ENCODE measurements around the gene STXBP5L. TPM values are rescaled to one million over a fixed set of nuclear protein-coding genes. Genes with fewer than 3 reads are reported as not detected.

STXBP5L gene
- total and polyA plus RNA-seq, 2 donors from 2014 or later, result not detected

DNA sequence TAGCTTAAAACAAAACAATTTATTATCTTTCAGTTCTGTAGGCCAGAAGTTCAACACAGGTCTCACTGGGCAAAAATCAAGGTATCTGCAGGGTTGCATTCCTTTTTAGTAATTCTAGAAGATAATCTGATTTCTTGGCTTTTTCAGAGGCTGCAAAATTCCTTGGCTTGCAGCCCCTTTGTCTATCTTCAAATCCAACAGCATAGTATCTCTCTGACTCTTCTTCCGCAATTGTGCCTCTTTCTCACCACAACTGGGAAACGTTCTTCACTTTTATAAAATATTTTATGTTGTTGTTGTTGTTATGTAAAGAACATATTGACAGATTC is 218.7 kb downstream of the STXBP5L start:
- Histone ChIP-seq H3K27me3 (ENCODE audit: control insufficient read depth, insufficient read depth, low read length) (no peaks in the 10 kb centered on the region), H3K27ac (ENCODE audit: low read depth in 2 of 2, low read length in 2 of 2) (no peak overlapping the region), H3K4me3 (ENCODE audit: low read length in 3 of 3) (no peak overlapping the region), H3K9me3 (ENCODE audit: control insufficient read depth in 2 of 3, insufficient read depth in 1 of 3, low read length in 3 of 3) (no peaks in the 10 kb centered on the region), H3K9ac (ENCODE audit: low read length in 3 of 3) (no peak overlapping the region), H3K4me1 (ENCODE audit: control insufficient read depth in 2 of 3, insufficient read depth in 2 of 3, low read depth in 1 of 3, low read length in 3 of 3) (no peaks in the 10 kb centered on the region), H3K36me3 (ENCODE audit: control insufficient read depth in 2 of 3, insufficient read depth in 3 of 3, low read length in 3 of 3) (no peaks in the 10 kb centered on the region)
- intact Hi-C loops (cut with DNase I), result no loop called here
- FAIRE-seq (no peak), DNase-seq (no peak)
- TF ChIP-seq, protein P1, sequence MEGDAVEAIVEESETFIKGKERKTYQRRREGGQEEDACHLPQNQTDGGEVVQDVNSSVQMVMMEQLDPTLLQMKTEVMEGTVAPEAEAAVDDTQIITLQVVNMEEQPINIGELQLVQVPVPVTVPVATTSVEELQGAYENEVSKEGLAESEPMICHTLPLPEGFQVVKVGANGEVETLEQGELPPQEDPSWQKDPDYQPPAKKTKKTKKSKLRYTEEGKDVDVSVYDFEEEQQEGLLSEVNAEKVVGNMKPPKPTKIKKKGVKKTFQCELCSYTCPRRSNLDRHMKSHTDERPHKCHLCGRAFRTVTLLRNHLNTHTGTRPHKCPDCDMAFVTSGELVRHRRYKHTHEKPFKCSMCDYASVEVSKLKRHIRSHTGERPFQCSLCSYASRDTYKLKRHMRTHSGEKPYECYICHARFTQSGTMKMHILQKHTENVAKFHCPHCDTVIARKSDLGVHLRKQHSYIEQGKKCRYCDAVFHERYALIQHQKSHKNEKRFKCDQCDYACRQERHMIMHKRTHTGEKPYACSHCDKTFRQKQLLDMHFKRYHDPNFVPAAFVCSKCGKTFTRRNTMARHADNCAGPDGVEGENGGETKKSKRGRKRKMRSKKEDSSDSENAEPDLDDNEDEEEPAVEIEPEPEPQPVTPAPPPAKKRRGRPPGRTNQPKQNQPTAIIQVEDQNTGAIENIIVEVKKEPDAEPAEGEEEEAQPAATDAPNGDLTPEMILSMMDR (IDR thresholded peaks at IDR 0.05; ENCODE audit: borderline replicate concordance, extremely low read depth, insufficient read depth), result no peak

DNA sequence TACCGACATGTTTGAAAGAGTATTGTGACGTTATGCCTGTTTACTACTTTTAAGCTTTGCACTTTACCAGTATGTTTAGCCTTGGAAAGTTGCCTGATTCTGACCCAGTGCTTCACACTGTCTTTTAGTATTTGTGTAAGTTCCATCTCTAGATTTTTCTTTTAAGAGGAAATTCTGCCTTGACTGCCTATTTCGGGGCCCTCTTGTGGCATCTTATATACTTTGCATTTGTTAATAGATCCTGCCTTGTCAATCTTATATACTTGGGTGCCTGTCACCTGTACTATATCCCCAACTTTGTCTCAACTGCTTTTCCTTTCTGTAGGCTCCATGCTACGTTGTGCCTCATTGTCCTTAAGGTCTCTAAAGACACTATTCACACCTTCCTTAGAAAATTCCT is 244.6 kb downstream of the STXBP5L start:
- Histone ChIP-seq H3K9me3 (ENCODE audit: control insufficient read depth in 2 of 3, insufficient read depth in 1 of 3, low read length in 3 of 3) (peaks cover 0 to 2% (median 0%) of the 10 kb centered on the region in 3 donors), H3K36me3 (ENCODE audit: control insufficient read depth in 2 of 3, insufficient read depth in 3 of 3, low read length in 3 of 3) (no peaks in the 10 kb centered on the region), H3K27me3 (ENCODE audit: control insufficient read depth, insufficient read depth, low read length) (no peaks in the 10 kb centered on the region), H3K27ac (ENCODE audit: low read depth in 2 of 2, low read length in 2 of 2) (no peak overlapping the region), H3K4me3 (ENCODE audit: low read length in 3 of 3) (no peak overlapping the region), H3K4me1 (ENCODE audit: control insufficient read depth in 2 of 3, insufficient read depth in 2 of 3, low read depth in 1 of 3, low read length in 3 of 3) (no peaks in the 10 kb centered on the region), H3K9ac (ENCODE audit: low read length in 3 of 3) (no peak overlapping the region)
- DNase-seq, result peak in 2 of 5 donors; percentile 1 to 16
- intact Hi-C loops (cut with DNase I), result no loop called here
- TF ChIP-seq, protein P1 (IDR thresholded peaks at IDR 0.05; ENCODE audit: borderline replicate concordance, extremely low read depth, insufficient read depth), result no peak
- FAIRE-seq, result no peak

DNA sequence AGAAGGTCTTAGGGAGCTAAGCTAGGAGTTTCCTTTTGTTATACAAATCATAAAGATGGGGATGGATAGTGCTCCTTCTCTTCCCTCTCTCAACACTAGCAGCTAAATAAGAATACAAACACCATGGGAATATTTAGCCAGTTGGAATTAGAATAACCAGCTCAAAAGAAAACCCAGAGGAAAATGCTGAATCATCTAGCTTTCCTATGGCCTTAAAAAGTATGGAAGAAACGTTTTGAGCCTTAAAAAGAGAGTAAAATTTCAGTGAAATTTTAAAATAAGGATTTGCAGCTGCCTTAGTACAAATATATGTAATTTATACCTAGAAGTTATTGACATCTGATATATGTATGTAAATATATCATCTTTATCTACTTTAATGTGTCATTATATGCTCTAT is 245.8 kb downstream of the STXBP5L start:
- FAIRE-seq, result no peak
- no peak for DNase-seq
- no peak overlapping the region for H3K9ac ChIP-seq (ENCODE audit: low read length in 3 of 3)
- H3K4me1 ChIP-seq (ENCODE audit: control insufficient read depth in 2 of 3, insufficient read depth in 2 of 3, low read depth in 1 of 3, low read length in 3 of 3), result no peaks in the 10 kb centered on the region
- H3K9me3 ChIP-seq (ENCODE audit: control insufficient read depth in 2 of 3, insufficient read depth in 1 of 3, low read length in 3 of 3), result peaks cover 0 to 2% (median 0%) of the 10 kb centered on the region in 3 donors
- H3K36me3 ChIP-seq (ENCODE audit: control insufficient read depth in 2 of 3, insufficient read depth in 3 of 3, low read length in 3 of 3), result no peaks in the 10 kb centered on the region
- no peaks in the 10 kb centered on the region for H3K27me3 ChIP-seq (ENCODE audit: control insufficient read depth, insufficient read depth, low read length)
- intact Hi-C loops (cut with DNase I), result no loop called here
- TF ChIP-seq, protein P1 (IDR thresholded peaks at IDR 0.05; ENCODE audit: borderline replicate concordance, extremely low read depth, insufficient read depth), result no peak
- H3K27ac ChIP-seq (ENCODE audit: low read depth in 2 of 2, low read length in 2 of 2), result no peak overlapping the region
- H3K4me3 ChIP-seq (ENCODE audit: low read length in 3 of 3), result no peak overlapping the region

DNA sequence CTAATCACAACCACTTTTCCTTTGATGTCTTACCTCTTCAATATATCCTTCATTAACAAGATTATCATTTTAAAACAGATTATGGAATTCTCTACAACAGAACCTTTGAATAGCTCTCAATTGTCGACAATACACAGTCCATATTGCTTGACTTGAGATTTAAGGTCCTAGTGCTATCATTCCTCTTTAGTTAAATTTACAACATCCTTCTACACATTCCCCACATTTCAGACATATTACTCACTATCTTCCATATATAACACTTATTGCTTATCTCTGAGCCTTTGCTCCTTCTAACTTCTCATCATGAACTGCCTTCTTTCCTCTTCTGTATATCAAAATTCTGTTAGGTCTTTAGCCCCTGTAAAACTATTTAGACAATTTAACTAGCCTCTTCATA is 247.0 kb downstream of the STXBP5L start:
- Histone ChIP-seq H3K9me3 (ENCODE audit: control insufficient read depth in 2 of 3, insufficient read depth in 1 of 3, low read length in 3 of 3) (peaks cover 0 to 2% (median 0%) of the 10 kb centered on the region in 3 donors), H3K4me3 (ENCODE audit: low read length in 3 of 3) (no peak overlapping the region), H3K4me1 (ENCODE audit: control insufficient read depth in 2 of 3, insufficient read depth in 2 of 3, low read depth in 1 of 3, low read length in 3 of 3) (no peaks in the 10 kb centered on the region), H3K9ac (ENCODE audit: low read length in 3 of 3) (no peak overlapping the region), H3K27ac (ENCODE audit: low read depth in 2 of 2, low read length in 2 of 2) (no peak overlapping the region), H3K27me3 (ENCODE audit: control insufficient read depth, insufficient read depth, low read length) (no peaks in the 10 kb centered on the region), H3K36me3 (ENCODE audit: control insufficient read depth in 2 of 3, insufficient read depth in 3 of 3, low read length in 3 of 3) (no peaks in the 10 kb centered on the region)
- intact Hi-C loops (cut with DNase I), result no loop called here
- DNase-seq (no peak), FAIRE-seq (no peak)
- TF ChIP-seq, protein P1 (IDR thresholded peaks at IDR 0.05; ENCODE audit: borderline replicate concordance, extremely low read depth, insufficient read depth), result no peak
